ENCODE results near the gene CCSAP.
"Not testable (repeated sequence)": the region's sequence is repeated elsewhere in the genome, so short reads cannot be mapped to it uniquely, and the experiment has no call there.

CCSAP gene

GRCh38 chr1:229325853-229326487 is 16.9 kb downstream of the CCSAP start:
- DNase-seq (ENCODE audit: low read depth) = no peak

GRCh38 chr1:229325401-229325800 is 17.4 kb downstream of the CCSAP start:
- DNase-seq (ENCODE audit: low read depth) = no peak

GRCh38 chr1:229323885-229324553 is 18.8 kb downstream of the CCSAP start:
- DNase-seq (ENCODE audit: low read depth) = no peak

- DNase-seq (ENCODE audit: low read depth) = no peak
Measured at GRCh38 chr1:229323201-229323600, 19.6 kb downstream of the CCSAP start.

GRCh38 chr1:229319487-229319886 is 23.4 kb downstream of the CCSAP start:
- DNase-seq (ENCODE audit: low read depth) = no peak

DNA sequence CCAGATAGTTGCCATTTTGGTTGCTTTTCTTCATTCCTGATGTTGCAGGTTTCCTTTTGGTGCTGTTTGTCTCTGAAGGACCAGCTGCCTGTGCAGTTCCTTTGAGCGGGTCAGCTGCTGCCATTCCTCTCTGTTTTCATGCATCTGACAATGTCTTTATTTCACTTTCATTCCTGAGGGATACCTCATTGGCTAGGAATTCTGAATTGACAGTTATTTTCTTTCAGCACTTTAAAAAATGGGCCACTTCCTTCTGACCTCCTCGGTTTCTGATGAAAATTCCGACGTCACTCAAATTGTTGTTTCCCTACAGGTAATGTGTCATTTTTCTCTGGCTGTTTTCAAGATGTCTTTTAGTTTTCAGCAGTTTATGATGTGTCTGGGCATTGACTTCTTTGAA is 24.8 kb downstream of the CCSAP start:
- DNase-seq (ENCODE audit: low read depth) = no peak

DNA sequence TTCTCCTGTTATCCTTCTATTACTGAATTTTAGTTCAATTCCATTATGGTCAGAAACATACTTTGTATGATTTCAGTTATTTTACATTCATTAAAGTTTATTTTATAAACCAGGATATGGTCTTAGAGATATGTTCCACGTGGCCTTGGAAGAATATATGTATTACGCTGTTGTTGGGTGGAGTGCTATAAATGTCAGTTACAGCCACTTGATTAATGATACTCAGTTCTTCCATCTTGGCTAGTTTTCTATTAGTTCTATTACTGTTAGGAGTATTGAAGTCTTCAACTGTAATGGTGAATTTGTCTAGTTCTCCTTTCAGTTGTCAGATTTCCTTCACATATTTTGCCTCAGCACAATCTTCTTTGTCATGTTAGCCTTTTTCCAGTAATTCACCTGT is 26.7 kb downstream of the CCSAP start:
- DNase-seq (ENCODE audit: low read depth) = no peak

DNA sequence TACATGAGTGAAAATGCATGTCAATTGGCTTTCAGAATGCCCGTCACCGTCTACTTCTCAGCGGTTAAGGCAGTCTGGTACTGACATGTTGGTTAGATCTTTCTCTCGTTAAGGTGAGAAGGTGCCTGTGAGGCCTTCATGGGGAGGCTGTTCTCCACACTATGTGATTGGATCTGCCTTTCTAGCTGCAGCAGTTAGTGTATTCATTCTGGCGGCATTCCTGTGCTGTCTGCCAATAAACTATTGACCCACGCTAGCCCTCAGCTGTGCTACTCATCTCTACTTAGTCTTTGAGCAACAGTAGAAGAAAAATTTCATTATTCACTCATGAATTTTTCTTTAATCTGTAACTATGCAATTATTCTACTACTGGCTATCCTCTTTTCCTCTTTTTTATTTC is 32.0 kb downstream of the CCSAP start:
- no peak for DNase-seq (ENCODE audit: low read depth)

GRCh38 chr1:229309684-229310083 is 33.2 kb downstream of the CCSAP start:
- DNase-seq (ENCODE audit: low read depth) = no peak

DNA sequence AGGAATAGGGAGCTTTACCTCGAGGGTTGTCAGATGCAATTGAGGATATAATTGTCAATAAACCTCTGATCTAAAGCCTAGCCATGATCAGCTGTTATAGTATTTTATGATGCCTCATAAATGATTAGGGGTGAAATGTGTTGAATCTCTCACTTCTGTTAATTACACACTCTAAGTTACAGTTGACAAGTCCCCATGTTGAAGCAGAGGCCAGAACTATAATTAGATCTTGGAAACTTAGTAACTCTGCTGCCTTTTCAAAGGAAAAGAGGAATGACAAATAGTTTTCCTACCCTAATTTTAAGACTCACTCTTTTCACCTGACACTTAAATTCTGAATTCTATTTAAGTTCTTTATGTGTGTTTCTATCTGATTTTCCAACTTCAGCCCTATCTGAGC is 33.8 kb downstream of the CCSAP start:
- no peak for DNase-seq (ENCODE audit: low read depth)

DNA sequence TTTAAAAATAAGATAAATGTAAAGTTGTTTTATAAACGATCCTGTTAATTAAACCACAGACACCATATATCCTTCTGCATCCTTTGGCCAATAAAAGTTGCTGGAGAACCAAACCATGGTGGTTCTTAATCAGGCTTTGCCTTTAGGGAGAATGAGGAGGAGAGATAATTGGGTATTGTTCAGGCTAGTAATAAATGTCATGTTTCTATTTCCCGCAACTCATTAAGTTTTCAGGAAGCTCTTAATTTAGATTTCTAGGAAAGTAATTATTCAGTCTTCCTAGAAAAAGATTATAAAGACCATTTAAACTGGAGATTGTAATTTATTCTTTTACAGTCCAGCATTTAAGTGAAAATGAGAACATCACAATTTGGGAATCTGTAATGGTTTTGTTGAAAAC is 37.5 kb downstream of the CCSAP start:
- DNase-seq (ENCODE audit: low read depth) = no peak

DNA sequence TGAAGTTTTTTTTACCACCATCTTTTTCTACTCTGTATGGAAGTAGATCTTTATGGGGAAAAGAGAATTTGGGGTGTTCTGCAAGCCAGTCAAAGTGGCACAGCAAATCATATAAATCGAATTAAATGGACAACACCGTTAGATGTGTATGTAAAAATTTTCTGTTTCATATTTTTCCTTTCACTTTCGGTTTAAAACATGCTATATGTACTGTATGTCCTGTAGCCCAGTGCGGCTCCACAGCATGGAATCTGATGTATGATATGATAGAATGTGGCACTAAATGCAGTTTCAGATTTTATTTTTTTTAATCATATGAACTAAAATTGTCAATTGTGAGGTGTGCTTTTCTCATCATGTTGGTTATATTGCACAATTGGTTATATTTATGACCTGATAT is 39.0 kb downstream of the CCSAP start:
- DNase-seq (ENCODE audit: low read depth) = no peak

DNA sequence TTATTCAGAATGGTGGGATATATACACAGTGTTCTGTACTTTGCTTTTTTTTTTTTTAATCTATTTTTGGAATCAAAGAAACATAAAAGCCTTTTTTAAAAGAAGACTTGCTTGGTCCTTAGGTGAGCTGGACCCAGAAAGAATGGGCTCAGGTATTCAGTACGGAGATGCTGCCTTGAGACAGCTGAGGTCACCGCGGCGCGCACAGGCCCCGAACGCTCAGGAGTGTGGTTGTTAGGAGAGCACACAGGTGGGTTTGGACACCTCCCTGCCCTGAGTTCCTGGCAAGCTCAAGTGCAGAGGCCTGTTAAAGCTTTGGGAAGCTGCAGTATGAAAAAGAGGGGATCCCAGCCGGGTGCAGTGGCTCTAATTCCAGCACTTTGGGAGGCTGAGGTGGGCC is 40.1 kb downstream of the CCSAP start:
- no peak for DNase-seq (ENCODE audit: low read depth)

DNA sequence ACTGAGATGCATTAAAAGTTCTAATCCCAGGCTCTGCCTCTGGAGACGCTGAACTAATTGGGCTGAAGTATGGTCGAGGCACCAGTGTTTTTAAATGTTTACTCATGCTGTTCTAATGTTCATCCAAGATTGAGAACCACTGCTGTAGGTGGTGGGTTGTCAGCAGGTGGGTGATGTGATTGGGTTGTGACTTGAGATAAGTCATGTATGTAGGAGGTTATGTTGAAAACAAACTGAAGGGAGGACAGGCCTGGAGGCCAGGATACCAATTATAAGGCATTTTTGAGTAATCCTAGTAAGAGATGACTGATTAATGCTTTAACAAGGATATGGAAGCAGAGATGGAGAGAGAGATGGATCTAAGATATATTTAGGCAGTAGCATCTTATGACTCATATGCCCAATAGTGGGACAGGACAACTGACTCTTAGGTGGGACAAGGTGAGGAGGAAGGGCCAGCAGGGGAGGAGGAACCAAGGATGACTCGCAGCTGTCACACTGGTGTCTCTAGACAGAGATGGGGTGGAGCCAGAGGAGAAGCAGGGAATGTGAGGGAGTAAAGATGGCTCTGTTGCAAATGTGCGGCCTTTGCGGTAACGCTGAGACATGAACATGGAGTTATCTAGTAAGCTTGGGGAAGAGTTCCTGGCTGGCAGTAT is 42.6 kb downstream of the CCSAP start:
- DNase-seq (ENCODE audit: low read depth) = no peak

GRCh38 chr1:229298887-229299503 is 43.9 kb downstream of the CCSAP start:
- DNase-seq (ENCODE audit: low read depth) = no peak

- no peak for DNase-seq (ENCODE audit: low read depth)
Measured at GRCh38 chr1:229298420-229298819, 44.4 kb downstream of the CCSAP start.

DNA sequence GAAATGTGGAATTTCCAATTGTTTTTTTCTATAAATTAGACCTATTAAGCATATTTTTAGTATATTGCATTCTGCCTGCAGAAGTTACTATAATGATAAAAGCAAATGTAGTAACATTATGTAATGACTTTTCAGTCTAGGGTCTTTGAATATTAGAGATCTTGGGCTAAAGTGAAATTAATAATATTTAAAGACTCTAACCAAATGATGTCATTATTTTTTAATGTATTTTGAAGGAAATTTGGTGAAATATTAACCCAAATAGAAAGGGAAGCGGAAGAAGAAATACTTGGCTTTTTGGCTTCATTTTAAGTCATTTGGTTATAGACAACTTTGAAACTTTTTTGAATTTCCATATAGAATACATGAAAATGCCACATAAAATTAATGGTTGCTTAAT is 45.1 kb downstream of the CCSAP start:
- DNase-seq (ENCODE audit: low read depth) = no peak

GRCh38 chr1:229296541-229296941 is 46.3 kb downstream of the CCSAP start:
- no peak for DNase-seq (ENCODE audit: low read depth)

GRCh38 chr1:229295745-229296144 is 47.1 kb downstream of the CCSAP start:
- no peak for DNase-seq (ENCODE audit: low read depth)

GRCh38 chr1:229293528-229294204 is 49.2 kb downstream of the CCSAP start:
- no peak for DNase-seq (ENCODE audit: low read depth)

DNA sequence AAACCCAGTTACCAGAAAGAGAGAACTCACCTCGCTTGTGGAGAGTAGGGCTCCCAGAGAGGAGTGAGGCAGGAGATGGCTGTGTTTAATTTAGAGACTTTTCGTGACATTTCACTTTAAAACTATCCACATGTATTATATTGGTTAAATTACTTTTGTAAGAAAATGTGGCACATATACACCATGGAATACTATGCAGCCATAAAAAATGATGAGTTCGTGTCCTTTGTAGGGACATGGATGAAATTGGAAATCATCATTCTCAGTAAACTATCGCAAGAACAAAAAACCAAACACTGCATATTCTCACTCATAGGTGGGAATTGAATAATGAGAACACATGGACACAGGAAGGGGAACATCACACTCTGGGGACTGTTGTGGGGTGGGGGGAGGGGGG is 51.2 kb downstream of the CCSAP start:
- DNase-seq (ENCODE audit: low read depth) = not testable (repeated sequence)

DNA sequence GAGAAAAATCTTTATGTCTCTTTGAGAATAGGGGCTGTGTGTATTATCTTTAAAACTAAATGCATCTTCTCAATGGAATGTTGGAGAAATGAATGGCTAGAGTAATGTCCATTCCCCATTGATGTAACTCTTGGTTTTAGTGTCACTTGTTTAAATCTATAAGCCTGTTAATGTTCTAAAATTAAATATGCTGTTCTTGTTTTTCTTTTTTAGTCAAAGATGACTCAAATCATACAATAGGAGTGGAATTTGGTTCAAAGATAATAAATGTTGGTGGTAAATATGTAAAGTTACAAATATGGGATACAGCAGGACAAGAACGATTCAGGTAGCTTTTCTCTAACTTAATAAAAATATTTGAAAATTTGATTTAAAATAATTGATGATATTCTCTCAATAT is 54.3 kb downstream of the CCSAP start:
- no peak for DNase-seq (ENCODE audit: low read depth)

GRCh38 chr1:229287267-229287666 is 55.6 kb downstream of the CCSAP start:
- DNase-seq (ENCODE audit: low read depth) = no peak

Measured in stromal cell of bone marrow (primary cell).